ENCODE data around the gene IFNL2. TPM values are rescaled to one million over a fixed set of nuclear protein-coding genes. Genes with fewer than 3 reads are reported as not detected.

The IFNL2 gene
- total and polyA plus RNA-seq, 2 donors (not counting 1 experiment from before 2014, with no cell fraction given): not detected

GRCh38 chr19:39276740-39277139 lies 8.5 kb downstream of the IFNL2 start:
- H3K79me2 ChIP-seq (ENCODE audit: control insufficient read depth, insufficient read depth, low read length): no peaks in the 10 kb centered on the region
- no peaks in the 10 kb centered on the region for H4K20me1 ChIP-seq (ENCODE audit: control insufficient read depth, extremely low read depth, insufficient read depth, low read length)
- TF ChIP-seq CTCF (conservative IDR thresholded peaks at IDR 0.05 in 1 of 2, IDR thresholded peaks at IDR 0.05 in 1 of 2; ENCODE audit: low read depth in 1 of 2, low read length in 2 of 2): no peak
- no peak for TF ChIP-seq EZH2 (IDR thresholded peaks at IDR 0.05; ENCODE audit: low read length, missing control alignments)
- H3K27me3 ChIP-seq (ENCODE audit: control insufficient read depth, insufficient read depth, low read length): no peaks in the 10 kb centered on the region
- no peak overlapping the region for H3K9ac ChIP-seq (ENCODE audit: insufficient read depth, low read length)
- H2AFZ ChIP-seq (ENCODE audit: low read length): no peak overlapping the region
- no peaks in the 10 kb centered on the region for H3K9me3 ChIP-seq (ENCODE audit: control insufficient read depth, insufficient read depth, low read depth, low read length)
- H3K4me2 ChIP-seq (ENCODE audit: extremely low read depth, insufficient read depth, low read length): no peak overlapping the region
- no peak overlapping the region for H3K4me3 ChIP-seq (replicated peaks in 1 of 4; ENCODE audit: control extremely low read depth in 1 of 4, insufficient read depth in 1 of 4, low read depth in 3 of 4, low read length in 4 of 4)
- no peaks in the 10 kb centered on the region for H3K4me1 ChIP-seq (ENCODE audit: control insufficient read depth, extremely low read depth, insufficient read depth, low read length)
- H3K36me3 ChIP-seq (ENCODE audit: control insufficient read depth, insufficient read depth, low read length): no peaks in the 10 kb centered on the region
- DNase-seq (ENCODE audit: low read depth in 2 of 2): no peak
- H3K27ac ChIP-seq (ENCODE audit: insufficient read depth, low read length): no peak overlapping the region

GRCh38 chr19:39277598-39277997 lies 9.4 kb downstream of the IFNL2 start:
- H3K27ac ChIP-seq (ENCODE audit: insufficient read depth, low read length): no peak overlapping the region
- no peak overlapping the region for H2AFZ ChIP-seq (ENCODE audit: low read length)
- H3K9me3 ChIP-seq (ENCODE audit: control insufficient read depth, insufficient read depth, low read depth, low read length): no peaks in the 10 kb centered on the region
- H3K4me3 ChIP-seq (replicated peaks in 1 of 4; ENCODE audit: control extremely low read depth in 1 of 4, insufficient read depth in 1 of 4, low read depth in 3 of 4, low read length in 4 of 4): no peak overlapping the region
- H3K9ac ChIP-seq (ENCODE audit: insufficient read depth, low read length): no peak overlapping the region
- DNase-seq (ENCODE audit: low read depth in 2 of 2): no peak
- TF ChIP-seq CTCF (conservative IDR thresholded peaks at IDR 0.05 in 1 of 2, IDR thresholded peaks at IDR 0.05 in 1 of 2; ENCODE audit: low read depth in 1 of 2, low read length in 2 of 2) (no peak), EZH2 (IDR thresholded peaks at IDR 0.05; ENCODE audit: low read length, missing control alignments) (no peak)
- H3K27me3 ChIP-seq (ENCODE audit: control insufficient read depth, insufficient read depth, low read length): no peaks in the 10 kb centered on the region
- no peaks in the 10 kb centered on the region for H3K79me2 ChIP-seq (ENCODE audit: control insufficient read depth, insufficient read depth, low read length)
- no peaks in the 10 kb centered on the region for H3K4me1 ChIP-seq (ENCODE audit: control insufficient read depth, extremely low read depth, insufficient read depth, low read length)
- no peaks in the 10 kb centered on the region for H4K20me1 ChIP-seq (ENCODE audit: control insufficient read depth, extremely low read depth, insufficient read depth, low read length)
- no peak overlapping the region for H3K4me2 ChIP-seq (ENCODE audit: extremely low read depth, insufficient read depth, low read length)
- no peaks in the 10 kb centered on the region for H3K36me3 ChIP-seq (ENCODE audit: control insufficient read depth, insufficient read depth, low read length)

- Histone ChIP-seq H3K9ac (ENCODE audit: insufficient read depth, low read length) (no peak overlapping the region), H3K4me1 (ENCODE audit: control insufficient read depth, extremely low read depth, insufficient read depth, low read length) (no peaks in the 10 kb centered on the region), H3K36me3 (ENCODE audit: control insufficient read depth, insufficient read depth, low read length) (no peaks in the 10 kb centered on the region), H4K20me1 (ENCODE audit: control insufficient read depth, extremely low read depth, insufficient read depth, low read length) (no peaks in the 10 kb centered on the region), H3K79me2 (ENCODE audit: control insufficient read depth, insufficient read depth, low read length) (no peaks in the 10 kb centered on the region), H2AFZ (ENCODE audit: low read length) (no peak overlapping the region), H3K27me3 (ENCODE audit: control insufficient read depth, insufficient read depth, low read length) (no peaks in the 10 kb centered on the region), H3K9me3 (ENCODE audit: control insufficient read depth, insufficient read depth, low read depth, low read length) (no peaks in the 10 kb centered on the region), H3K4me2 (ENCODE audit: extremely low read depth, insufficient read depth, low read length) (no peak overlapping the region), H3K27ac (ENCODE audit: insufficient read depth, low read length) (no peak overlapping the region), H3K4me3 (replicated peaks in 1 of 4; ENCODE audit: control extremely low read depth in 1 of 4, insufficient read depth in 1 of 4, low read depth in 3 of 4, low read length in 4 of 4) (no peak overlapping the region)
- no peak for DNase-seq (ENCODE audit: low read depth in 2 of 2)
- no peak for TF ChIP-seq CTCF (conservative IDR thresholded peaks at IDR 0.05 in 1 of 2, IDR thresholded peaks at IDR 0.05 in 1 of 2; ENCODE audit: low read depth in 1 of 2, low read length in 2 of 2)
- TF ChIP-seq EZH2 (IDR thresholded peaks at IDR 0.05; ENCODE audit: low read length, missing control alignments): no peak
Observed at GRCh38 chr19:39282021-39282420, 13.8 kb downstream of the IFNL2 start.
